Astrocyte (in vitro differentiated cells and primary cell): ENCODE measurements around the gene ZDHHC16.

Experiments
- EZH2 ChIP-seq: IDR thresholded peaks from 2 replicates; pipeline ENCODE4 v1.6.1; 2012; ENCODE audit warnings: mild to moderate bottlenecking, low read length, inconsistent platforms; ENCODE audit not compliant: insufficient read depth
- TF ChIP-seq, protein P1 (sequence below): IDR thresholded peaks from 2 replicates; pipeline ENCODE4 v1.5.1; 2011; ENCODE audit warnings: low read depth, mild to moderate bottlenecking, inconsistent platforms, low read length, moderate library complexity; ENCODE audit not compliant: insufficient read depth

DNA sequence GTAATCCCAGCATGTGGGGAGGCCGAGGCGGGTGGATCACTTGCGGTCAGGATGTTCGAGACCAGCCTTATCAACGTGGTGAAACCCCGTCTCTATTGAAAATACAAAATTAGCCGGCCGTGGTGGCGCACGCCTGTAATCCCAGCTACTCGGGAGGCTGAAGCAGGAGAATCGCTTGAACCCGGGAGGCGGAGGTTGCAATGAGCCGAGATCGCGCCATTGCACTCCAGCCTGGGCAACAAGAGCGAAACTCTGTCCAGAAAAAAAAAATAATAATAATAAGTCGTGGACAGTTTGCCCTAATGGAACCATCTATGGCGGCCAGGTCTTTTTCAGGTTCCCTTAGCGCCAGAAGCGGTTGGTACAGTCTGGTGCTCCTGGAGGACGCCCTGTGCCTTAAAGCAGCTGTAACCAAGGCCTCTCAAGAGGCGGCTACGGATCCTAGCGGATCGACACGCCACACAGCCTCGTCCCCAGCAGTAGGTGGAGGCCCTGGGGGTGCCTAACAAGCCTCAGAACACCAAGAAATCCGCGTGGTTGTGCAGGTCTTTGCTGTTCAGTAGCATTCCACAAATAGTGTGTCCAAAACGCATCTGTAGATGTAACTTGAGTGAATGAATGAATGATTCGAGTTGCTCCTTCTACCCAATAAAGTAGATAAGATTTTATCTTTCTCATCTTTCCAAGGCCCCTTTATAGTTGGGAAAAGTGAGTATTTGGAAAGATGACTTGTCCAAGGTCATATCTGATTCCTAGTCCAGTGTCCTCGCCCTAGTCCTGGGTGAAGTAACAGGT is 19.0 kb upstream of the ZDHHC16 start:
- TF ChIP-seq, protein P1, sequence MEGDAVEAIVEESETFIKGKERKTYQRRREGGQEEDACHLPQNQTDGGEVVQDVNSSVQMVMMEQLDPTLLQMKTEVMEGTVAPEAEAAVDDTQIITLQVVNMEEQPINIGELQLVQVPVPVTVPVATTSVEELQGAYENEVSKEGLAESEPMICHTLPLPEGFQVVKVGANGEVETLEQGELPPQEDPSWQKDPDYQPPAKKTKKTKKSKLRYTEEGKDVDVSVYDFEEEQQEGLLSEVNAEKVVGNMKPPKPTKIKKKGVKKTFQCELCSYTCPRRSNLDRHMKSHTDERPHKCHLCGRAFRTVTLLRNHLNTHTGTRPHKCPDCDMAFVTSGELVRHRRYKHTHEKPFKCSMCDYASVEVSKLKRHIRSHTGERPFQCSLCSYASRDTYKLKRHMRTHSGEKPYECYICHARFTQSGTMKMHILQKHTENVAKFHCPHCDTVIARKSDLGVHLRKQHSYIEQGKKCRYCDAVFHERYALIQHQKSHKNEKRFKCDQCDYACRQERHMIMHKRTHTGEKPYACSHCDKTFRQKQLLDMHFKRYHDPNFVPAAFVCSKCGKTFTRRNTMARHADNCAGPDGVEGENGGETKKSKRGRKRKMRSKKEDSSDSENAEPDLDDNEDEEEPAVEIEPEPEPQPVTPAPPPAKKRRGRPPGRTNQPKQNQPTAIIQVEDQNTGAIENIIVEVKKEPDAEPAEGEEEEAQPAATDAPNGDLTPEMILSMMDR, result no peak
- TF ChIP-seq EZH2, result no peak
